ENCODE data around the gene RFLNA.

RFLNA gene

DNA sequence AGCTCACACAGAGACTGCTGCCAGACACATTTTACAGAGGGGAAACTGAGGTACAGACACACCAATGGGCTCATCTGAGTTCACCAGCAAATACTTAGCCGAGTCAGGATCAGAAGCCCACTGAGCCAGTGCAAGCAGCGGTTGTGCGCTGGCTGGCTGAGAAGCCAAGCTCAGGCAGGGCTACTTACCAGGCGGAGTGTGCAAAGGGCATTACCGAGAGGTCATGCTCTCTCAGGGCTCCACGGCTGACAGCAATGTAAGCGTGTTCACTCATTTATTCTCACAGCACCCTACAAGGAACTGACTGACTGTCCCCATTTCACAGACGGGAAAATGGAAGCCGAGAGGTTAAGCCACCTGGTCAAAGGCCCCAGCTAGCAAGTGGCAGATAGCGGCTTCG, 63.7 kb downstream of the RFLNA start:
- no peak for DNase-seq (ENCODE audit: low read depth in 2 of 2)

DNA sequence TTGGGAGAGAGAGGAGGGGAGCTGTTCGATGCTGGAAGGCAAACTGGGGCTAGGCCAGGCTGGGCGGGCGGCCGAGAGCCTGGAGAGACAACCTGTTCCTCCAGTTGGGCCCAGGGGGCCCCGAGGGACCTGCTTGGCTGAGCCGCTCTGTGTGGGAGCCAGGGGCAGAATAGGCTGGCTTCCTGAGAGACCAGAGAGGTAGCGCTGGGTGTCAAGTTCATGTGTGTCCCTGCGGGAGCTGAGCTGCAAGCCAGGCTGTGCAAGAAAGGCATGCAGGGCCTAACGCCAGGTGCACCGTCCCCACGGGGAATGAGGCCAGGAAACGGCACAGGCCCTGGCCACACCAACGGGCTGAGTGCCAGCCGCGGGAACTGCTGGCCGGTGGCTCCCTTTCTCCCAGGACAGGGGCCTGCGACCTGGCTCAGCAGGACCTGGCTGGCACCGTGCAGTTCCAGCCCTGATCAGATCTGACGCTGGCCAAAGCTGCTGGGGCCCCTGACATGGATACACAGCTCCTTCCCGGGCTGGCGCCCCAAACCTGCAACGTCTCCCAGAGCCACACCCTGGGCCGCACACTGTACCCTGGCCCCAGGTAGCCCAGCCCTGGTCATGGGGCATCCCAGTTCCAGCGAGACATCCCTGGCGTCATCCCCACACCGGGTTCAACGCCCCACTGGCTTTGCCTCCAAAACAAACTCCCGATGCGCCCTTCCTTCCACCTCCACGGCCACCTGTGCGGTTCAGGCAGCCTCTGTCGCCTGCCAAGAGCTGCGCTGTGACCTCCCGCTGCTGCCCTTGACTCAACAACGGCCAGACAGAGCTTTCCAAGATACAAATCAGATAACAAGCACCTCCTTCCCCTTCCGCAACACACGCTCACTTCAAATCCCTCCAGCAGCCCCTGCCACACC, 65.0 kb downstream of the RFLNA start:
- no peak for DNase-seq (ENCODE audit: low read depth in 2 of 2)

DNA sequence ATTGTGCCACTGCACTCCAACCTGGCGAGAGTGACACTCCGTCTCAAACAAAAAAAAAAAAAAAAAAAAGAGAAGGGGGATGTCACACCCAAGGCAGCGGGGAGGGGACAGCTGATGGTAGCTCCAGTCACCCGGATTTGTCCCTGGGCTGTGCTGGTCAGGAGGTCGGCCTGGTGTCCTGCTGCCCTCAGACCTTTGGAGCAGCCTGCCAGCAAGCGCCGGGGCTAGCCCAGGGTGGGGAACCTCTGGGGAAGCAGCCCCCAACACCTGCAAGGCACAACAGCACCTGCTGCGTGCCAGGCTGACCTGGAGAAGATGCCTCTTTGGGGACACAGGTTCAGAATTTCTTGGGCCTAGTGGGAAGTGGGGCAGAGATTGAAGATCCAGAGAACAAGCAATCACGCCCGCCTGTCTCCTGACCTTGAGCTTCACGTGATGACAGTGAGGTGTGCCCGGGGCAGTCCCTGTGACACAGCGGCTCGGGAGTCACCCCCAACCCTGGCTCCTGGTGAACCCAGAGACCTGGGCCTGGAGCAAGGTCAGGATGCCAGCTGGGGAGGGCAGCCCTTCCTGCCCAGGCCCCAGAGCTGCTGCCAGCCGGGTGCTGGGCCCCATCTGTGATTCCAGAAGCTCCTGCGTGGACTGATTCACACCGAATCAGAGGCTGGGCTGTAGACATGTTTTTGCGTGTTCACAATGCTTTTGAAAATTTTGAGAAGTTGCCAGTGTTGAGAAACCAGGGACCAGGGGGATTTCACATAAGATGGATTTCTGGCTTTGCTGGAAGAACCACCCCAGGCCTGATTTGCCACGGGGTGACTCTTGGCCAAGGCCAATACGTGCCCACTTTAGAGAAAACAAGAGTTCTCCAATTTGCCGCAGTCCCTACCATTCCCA, 66.4 kb downstream of the RFLNA start:
- no peak for DNase-seq (ENCODE audit: low read depth in 2 of 2)

DNA sequence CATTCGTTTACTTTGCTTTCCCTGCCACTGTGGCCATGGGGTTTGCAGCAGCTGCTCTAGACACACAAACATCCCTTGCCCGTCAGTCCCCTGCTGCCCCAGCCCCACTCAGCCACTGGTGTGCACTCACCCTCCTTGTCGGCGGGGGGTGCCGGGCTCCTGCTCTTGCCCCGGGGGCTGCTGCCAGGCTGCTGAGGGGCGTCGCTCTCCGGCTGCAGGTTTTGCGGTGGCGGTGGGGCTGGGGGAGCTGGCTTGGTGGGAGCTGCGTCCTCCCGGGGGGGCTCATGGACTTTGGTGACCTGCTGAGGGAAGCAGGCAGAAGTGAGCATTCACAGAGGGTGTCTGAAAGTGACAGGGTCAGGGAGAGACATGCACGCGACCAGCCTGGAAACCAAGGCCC, 67.1 kb downstream of the RFLNA start:
- DNase-seq (ENCODE audit: low read depth in 2 of 2) = no peak

DNA sequence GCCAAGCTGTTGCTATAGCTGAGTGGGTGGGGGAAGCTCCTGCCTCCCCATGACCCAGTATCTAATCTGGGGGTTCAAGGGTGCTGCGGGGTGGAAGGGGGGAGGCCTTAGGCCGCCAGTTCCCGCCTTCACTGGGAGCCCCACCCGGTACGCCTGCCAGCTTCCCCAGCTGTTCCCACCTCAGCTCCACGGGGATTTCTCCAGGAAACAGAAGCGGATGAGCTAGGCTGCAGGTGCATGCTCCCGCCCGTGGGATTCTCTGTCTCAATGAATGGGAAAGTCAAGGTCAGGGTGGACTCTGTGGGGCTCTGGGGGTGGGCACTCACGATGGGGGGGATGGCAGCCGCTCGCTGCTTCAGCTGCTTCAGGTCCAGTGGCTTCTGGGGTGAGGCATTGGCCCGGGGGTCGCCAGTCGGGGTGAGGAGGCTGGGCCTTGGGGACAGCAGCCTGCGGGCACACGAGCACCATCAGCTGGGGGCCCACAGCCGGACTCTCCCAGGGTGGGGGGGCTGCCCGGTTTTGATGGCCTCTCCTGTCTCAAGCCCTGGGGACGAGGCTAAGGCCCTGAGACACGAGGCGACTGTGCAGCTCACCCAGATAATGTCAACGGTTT, 68.6 kb downstream of the RFLNA start:
- no peak for DNase-seq (ENCODE audit: low read depth in 2 of 2)

DNA sequence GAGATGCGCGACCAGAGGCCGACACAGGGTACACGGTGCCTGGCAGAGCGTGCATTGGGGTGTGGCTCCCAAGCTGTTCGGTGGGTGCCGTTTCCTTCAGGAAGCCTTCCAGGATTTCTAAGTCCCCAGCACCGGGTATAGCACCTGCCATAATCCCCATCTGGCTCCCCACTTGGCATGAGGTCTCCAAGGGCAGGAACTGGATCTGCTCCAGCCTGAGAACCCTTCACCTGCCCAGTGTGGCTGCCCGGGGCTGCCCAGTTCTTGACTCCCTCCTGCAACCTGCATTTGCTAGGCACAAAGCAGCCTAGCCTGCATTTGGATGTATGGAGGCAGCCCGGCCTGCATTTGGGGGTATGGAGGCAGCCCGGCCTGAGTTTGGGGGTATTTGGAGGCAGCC, 69.7 kb downstream of the RFLNA start:
- no peak for DNase-seq (ENCODE audit: low read depth in 2 of 2)
